PC-3 (cell line): ENCODE results near the gene SLAMF6. TPM values are rescaled to one million over a fixed set of nuclear protein-coding genes. Genes with fewer than 3 reads are reported as not detected.

ENCODE experiments used
- ATAC-seq: fragments of 200-7000 bp; cut with Tn5 transposase; 2 replicates; pipeline ENCODE4 v1.9.1; 2020; ENCODE audit warnings: mild to moderate bottlenecking, moderate library complexity
- BruUV-seq: library from RNA; stranded (reverse); fragments of 400-500 nt; replicated peaks from 2 replicates; lab custom pipeline; 2021; lab: Mats Ljungman, UMichigan
- CTCF ChIA-PET: fragments of 300-600 bp; sonication (Branson Sonifier 250); formaldehyde crosslinking; loops from one replicate; lab custom pipeline; 2022; ENCODE audit warnings: antibody characterized with exemption; lab: Charles Lee
- POLR2A ChIA-PET: fragments of 300-600 bp; sonication (Branson Sonifier 250); formaldehyde crosslinking; loops from one replicate; lab custom pipeline; 2022; ENCODE audit warnings: antibody characterized with exemption; ENCODE audit not compliant: unreplicated experiment; lab: Charles Lee
- DNase-seq: peaks from one replicate; pipeline ENCODE4 v3.0.0-alpha.2; 2015
- H2AFZ ChIP-seq: fragments of 300-600 bp; sonication (generic); 2 replicates; pipeline ENCODE4 v1.6.0; 2016; ENCODE audit warnings: antibody characterized with exemption, low read length
- H3F3A ChIP-seq: fragments of 300-600 bp; sonication (generic); one replicate; pipeline ENCODE4 v1.6.0; 2017; ENCODE audit warnings: antibody characterized with exemption, low read length, control low read depth, mild to moderate bottlenecking; ENCODE audit not compliant: unreplicated experiment
- H3K27ac ChIP-seq: fragments of 300-600 bp; sonication (generic); 2 replicates; pipeline ENCODE4 v1.5.1; 2016; ENCODE audit warnings: mild to moderate bottlenecking, low read length
- H3K27me3 ChIP-seq: fragments of 300-600 bp; sonication (generic); 2 replicates; pipeline ENCODE4 v1.6.1; 2016; ENCODE audit warnings: low read length, mixed read lengths
- H3K36me3 ChIP-seq: fragments of 300-600 bp; sonication (generic); 2 replicates; pipeline ENCODE4 v1.6.1; 2016; ENCODE audit warnings: low read depth, mixed run types, low read length, mixed read lengths
- H3K4me1 ChIP-seq: fragments of 300-600 bp; sonication (generic); 2 replicates; pipeline ENCODE4 v1.5.1; 2016; ENCODE audit warnings: low read length; ENCODE audit not compliant: insufficient read depth
- H3K4me2 ChIP-seq: fragments of 300-600 bp; sonication (generic); 2 replicates; pipeline ENCODE4 v1.6.0; 2016; ENCODE audit warnings: low read length
- H3K4me3 ChIP-seq: fragments of 300-600 bp; sonication (generic); 2 replicates; pipeline ENCODE4 v1.5.1; 2016; ENCODE audit warnings: mild to moderate bottlenecking, low read length, mixed read lengths
- H3K79me2 ChIP-seq: fragments of 300-600 bp; sonication (generic); 2 replicates; pipeline ENCODE4 v1.6.1; 2017; ENCODE audit warnings: low read length, mixed read lengths
- H3K9ac ChIP-seq: fragments of 300-600 bp; sonication (generic); 2 replicates; pipeline ENCODE4 v1.6.0; 2016; ENCODE audit warnings: mild to moderate bottlenecking, low read length
- H3K9me2 ChIP-seq: fragments of 300-600 bp; sonication (generic); replicated peaks from 2 replicates; pipeline ENCODE4 v1.6.1; 2016; ENCODE audit warnings: mixed run types, low read length, mixed read lengths
- H3K9me3 ChIP-seq: fragments of 300-600 bp; sonication (generic); 2 replicates; pipeline ENCODE4 v1.6.1; 2016; ENCODE audit warnings: low read length, mixed read lengths
- H4K20me1 ChIP-seq: fragments of 300-600 bp; sonication (generic); 2 replicates; pipeline ENCODE4 v1.6.1; 2016; ENCODE audit warnings: low read length, mixed read lengths
- CTCF ChIP-seq: fragments of 300-600 bp; sonication (generic); conservative IDR thresholded peaks from 2 replicates; pipeline ENCODE4 v1.5.1; 2017; ENCODE audit warnings: antibody characterized with exemption, low read depth, mild to moderate bottlenecking, low read length
- EZH2 ChIP-seq: fragments of 300-600 bp; sonication (generic); IDR thresholded peaks from one replicate; pipeline ENCODE4 v1.6.1; 2017; ENCODE audit warnings: antibody characterized with exemption, mild to moderate bottlenecking, low read length; ENCODE audit not compliant: unreplicated experiment
- EZH2phosphoT487 ChIP-seq: fragments of 300-600 bp; sonication (generic); IDR thresholded peaks from 2 replicates; pipeline ENCODE4 v1.6.1; 2018; ENCODE audit warnings: mild to moderate bottlenecking, antibody characterized with exemption, low read length, borderline replicate concordance
- intact Hi-C: fragments of 100-400 bp; cut with micrococcal nuclease; formaldehyde crosslinking; loops from 2 replicates; pipeline ENCODE4 v1.9.0; 2023
- total RNA-seq: library from RNA; depleted of rRNA; stranded (reverse); fragments of >200 nt; gene quantifications from 2 replicates; pipeline ENCODE4 v1.2.3, GENCODE V29; 2014

The SLAMF6 gene
- total RNA-seq, 1 experiment from 2014 or later: not detected

GRCh38 chr1:160548183-160548582 is 25.1 kb upstream of the SLAMF6 start:
- no peak overlapping the region for H2AFZ ChIP-seq
- H3K4me1 ChIP-seq: no peaks in the 10 kb centered on the region
- no peak overlapping the region for H3K4me2 ChIP-seq
- no peaks in the 10 kb centered on the region for H4K20me1 ChIP-seq
- H3K79me2 ChIP-seq: no peaks in the 10 kb centered on the region
- BruUV-seq: no TSS peak
- no peaks in the 10 kb centered on the region for H3K9me3 ChIP-seq
- H3K4me3 ChIP-seq: no peak overlapping the region
- H3K27me3 ChIP-seq: peaks cover 41% of the 10 kb centered on the region
- H3K9ac ChIP-seq: no peak overlapping the region
- H3F3A ChIP-seq: no peaks in the 10 kb centered on the region
- no peaks in the 10 kb centered on the region for H3K9me2 ChIP-seq
- ChIA-PET POLR2A (no interaction called here), CTCF (no interaction called here)
- no peaks in the 10 kb centered on the region for H3K36me3 ChIP-seq
- DNase-seq (no peak), ATAC-seq (no peak)
- TF ChIP-seq EZH2phosphoT487 (no peak), EZH2 (no peak), CTCF (no peak)
- intact Hi-C loops: no loop called here
- no peak overlapping the region for H3K27ac ChIP-seq

GRCh38 chr1:160547422-160547821 is 24.4 kb upstream of the SLAMF6 start:
- no TSS peak for BruUV-seq
- POLR2A ChIA-PET: no interaction called here
- no peaks in the 10 kb centered on the region for H3K36me3 ChIP-seq
- no peaks in the 10 kb centered on the region for H3K4me1 ChIP-seq
- peaks cover 41% of the 10 kb centered on the region for H3K27me3 ChIP-seq
- intact Hi-C loops: no loop called here
- ATAC-seq (no peak), DNase-seq (no peak)
- no peaks in the 10 kb centered on the region for H3F3A ChIP-seq
- no peaks in the 10 kb centered on the region for H3K9me3 ChIP-seq
- TF ChIP-seq EZH2phosphoT487 (no peak), CTCF (no peak), EZH2 (no peak)
- no peak overlapping the region for H3K4me2 ChIP-seq
- H3K79me2 ChIP-seq: no peaks in the 10 kb centered on the region
- no peak overlapping the region for H3K27ac ChIP-seq
- no peaks in the 10 kb centered on the region for H4K20me1 ChIP-seq
- no peak overlapping the region for H3K4me3 ChIP-seq
- no peaks in the 10 kb centered on the region for H3K9me2 ChIP-seq
- CTCF ChIA-PET: no interaction called here
- no peak overlapping the region for H2AFZ ChIP-seq
- no peak overlapping the region for H3K9ac ChIP-seq

- POLR2A ChIA-PET: no interaction called here
- Histone ChIP-seq H3K9ac (no peak overlapping the region), H3F3A (no peaks in the 10 kb centered on the region), H3K4me1 (no peaks in the 10 kb centered on the region), H3K4me3 (no peak overlapping the region), H3K27ac (no peak overlapping the region), H3K4me2 (no peak overlapping the region), H3K36me3 (no peaks in the 10 kb centered on the region), H2AFZ (no peak overlapping the region), H3K79me2 (no peaks in the 10 kb centered on the region), H3K27me3 (peaks cover 45% of the 10 kb centered on the region), H3K9me2 (no peaks in the 10 kb centered on the region), H4K20me1 (no peaks in the 10 kb centered on the region), H3K9me3 (no peaks in the 10 kb centered on the region)
- no peak for DNase-seq
- no peak for TF ChIP-seq CTCF
- TF ChIP-seq EZH2phosphoT487: no peak
- TF ChIP-seq EZH2: no peak
- BruUV-seq: no TSS peak
- CTCF ChIA-PET: no interaction called here
- intact Hi-C loops: no loop called here
- no peak for ATAC-seq
Measured at GRCh38 chr1:160546942-160547341, 23.9 kb upstream of the SLAMF6 start.
